Hepatocyte (in vitro differentiated cells): ENCODE data around the gene USP36. TPM values are rescaled to one million over a fixed set of nuclear protein-coding genes. Genes with fewer than 3 reads are reported as not detected.

ENCODE experiments used
- DNase-seq: peaks from one replicate; pipeline ENCODE4 v3.0.0-alpha.2; 2016; ENCODE audit warnings: low spot score
- H2AFZ ChIP-seq: fragments of 200-600 bp; sonication (generic); 2 replicates; pipeline ENCODE4 v1.6.0; 2016; ENCODE audit warnings: antibody characterized with exemption, mild to moderate bottlenecking
- H3K27ac ChIP-seq: fragments of 200-600 bp; sonication (generic); 2 replicates; pipeline ENCODE4 v1.5.1; 2016; ENCODE audit warnings: mild to moderate bottlenecking
- H3K27me3 ChIP-seq: fragments of 200-600 bp; sonication (generic); 2 replicates; pipeline ENCODE4 v1.6.1; 2016
- H3K36me3 ChIP-seq: fragments of 200-600 bp; sonication (generic); replicated peaks from 2 replicates; pipeline ENCODE4 v1.5.1; 2016; ENCODE audit warnings: low read depth; ENCODE audit not compliant: insufficient read depth
- H3K4me1 ChIP-seq: fragments of 200-600 bp; sonication (generic); 2 replicates; pipeline ENCODE4 v1.5.1; 2016; ENCODE audit warnings: mild to moderate bottlenecking, moderate library complexity; ENCODE audit not compliant: insufficient read depth
- H3K4me2 ChIP-seq: fragments of 200-600 bp; sonication (generic); 2 replicates; pipeline ENCODE4 v1.6.0; 2016
- H3K4me3 ChIP-seq: fragments of 200-600 bp; sonication (generic); 2 replicates; pipeline ENCODE4 v1.5.1; 2016; ENCODE audit warnings: mild to moderate bottlenecking
- H3K79me2 ChIP-seq: fragments of 200-600 bp; sonication (generic); 2 replicates; pipeline ENCODE4 v1.6.0; 2017; ENCODE audit warnings: mild to moderate bottlenecking
- H3K9me2 ChIP-seq: fragments of 200-600 bp; sonication (generic); replicated peaks from 2 replicates; pipeline ENCODE4 v1.6.0; 2017; ENCODE audit warnings: mild to moderate bottlenecking; ENCODE audit not compliant: insufficient read depth
- H3K9me3 ChIP-seq: fragments of 200-600 bp; sonication (generic); 2 replicates; pipeline ENCODE4 v1.5.1; 2016; ENCODE audit warnings: low read depth, mild to moderate bottlenecking
- H4K20me1 ChIP-seq: fragments of 200-600 bp; sonication (generic); 2 replicates; pipeline ENCODE4 v1.6.0; 2016; ENCODE audit warnings: mild to moderate bottlenecking; ENCODE audit not compliant: insufficient read depth, poor library complexity, severe bottlenecking
- EZH2 ChIP-seq: fragments of 200-600 bp; sonication (generic); IDR thresholded peaks from 2 replicates; pipeline ENCODE4 v1.6.1; 2016; ENCODE audit warnings: antibody characterized with exemption, mild to moderate bottlenecking, borderline replicate concordance
- EZH2phosphoT487 ChIP-seq: fragments of 200-600 bp; sonication (generic); IDR thresholded peaks from one replicate; pipeline ENCODE4 v1.6.1; 2018; ENCODE audit warnings: antibody characterized with exemption, mild to moderate bottlenecking, low read depth, moderate library complexity; ENCODE audit not compliant: unreplicated experiment, severe bottlenecking
- WGBS: methylation state at CpG from one replicate; pipeline ENCODE4 v1.1.6; 2016; ENCODE audit warnings: low lambda C conversion rate; ENCODE audit errors: missing lambda C conversion rate; 5-methylcytosine and 5-hydroxymethylcytosine counted together
- polyA plus RNA-seq: library from polyadenylated mRNA; unstranded; fragments of >200 nt; fragmentation: Nextera tagmentation; extraction: Ambion mirVana; gene quantifications from 2 replicates; pipeline ENCODE4 v1.2.1, GENCODE V29; 2016
- total RNA-seq: library from RNA; depleted of rRNA; stranded (reverse); fragments of >200 nt; gene quantifications from 2 replicates; pipeline ENCODE4 v1.2.3, GENCODE V29; 2014
- TF ChIP-seq, protein P1 (sequence below): fragments of 200-600 bp; sonication (generic); IDR thresholded peaks from 2 replicates; pipeline ENCODE4 v1.5.1; 2016; ENCODE audit warnings: antibody characterized with exemption, mild to moderate bottlenecking; ENCODE audit not compliant: poor library complexity

Gene USP36
- total and polyA plus RNA-seq, 2 experiments from 2014 or later, result 17.7 to 26.2 TPM

DNA sequence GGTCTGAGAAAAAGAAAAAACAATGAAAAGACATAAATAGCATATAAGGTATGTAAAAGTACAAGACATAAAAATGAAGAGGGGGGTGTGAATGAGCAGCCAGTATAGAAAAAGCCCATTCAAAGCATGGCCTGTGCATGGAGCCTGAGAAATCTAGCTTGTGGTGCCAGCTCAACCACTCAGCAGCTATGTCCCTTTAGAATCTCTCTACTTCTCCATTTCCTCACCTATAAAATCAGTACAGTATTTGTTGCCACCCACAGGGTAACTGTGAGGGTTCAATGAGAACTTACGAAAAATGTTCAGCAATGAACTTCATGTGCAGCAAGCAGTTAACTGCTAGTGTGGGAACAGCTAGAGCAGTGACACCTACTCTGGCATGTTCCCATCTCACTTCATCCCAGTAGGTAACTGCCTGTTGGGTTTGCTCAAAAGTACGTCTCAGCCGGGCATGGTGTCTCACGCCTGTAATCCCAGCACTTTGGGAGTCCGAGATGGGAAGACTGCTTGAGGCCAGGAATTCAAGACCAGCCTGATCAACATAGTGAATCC, 73.8 kb downstream of the USP36 start:
- H3K79me2 ChIP-seq, result peaks cover 91% of the 10 kb centered on the region
- TF ChIP-seq, protein P1, sequence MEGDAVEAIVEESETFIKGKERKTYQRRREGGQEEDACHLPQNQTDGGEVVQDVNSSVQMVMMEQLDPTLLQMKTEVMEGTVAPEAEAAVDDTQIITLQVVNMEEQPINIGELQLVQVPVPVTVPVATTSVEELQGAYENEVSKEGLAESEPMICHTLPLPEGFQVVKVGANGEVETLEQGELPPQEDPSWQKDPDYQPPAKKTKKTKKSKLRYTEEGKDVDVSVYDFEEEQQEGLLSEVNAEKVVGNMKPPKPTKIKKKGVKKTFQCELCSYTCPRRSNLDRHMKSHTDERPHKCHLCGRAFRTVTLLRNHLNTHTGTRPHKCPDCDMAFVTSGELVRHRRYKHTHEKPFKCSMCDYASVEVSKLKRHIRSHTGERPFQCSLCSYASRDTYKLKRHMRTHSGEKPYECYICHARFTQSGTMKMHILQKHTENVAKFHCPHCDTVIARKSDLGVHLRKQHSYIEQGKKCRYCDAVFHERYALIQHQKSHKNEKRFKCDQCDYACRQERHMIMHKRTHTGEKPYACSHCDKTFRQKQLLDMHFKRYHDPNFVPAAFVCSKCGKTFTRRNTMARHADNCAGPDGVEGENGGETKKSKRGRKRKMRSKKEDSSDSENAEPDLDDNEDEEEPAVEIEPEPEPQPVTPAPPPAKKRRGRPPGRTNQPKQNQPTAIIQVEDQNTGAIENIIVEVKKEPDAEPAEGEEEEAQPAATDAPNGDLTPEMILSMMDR, result no peak
- no peak for TF ChIP-seq EZH2phosphoT487
- TF ChIP-seq EZH2, result no peak
- no peaks in the 10 kb centered on the region for H3K27me3 ChIP-seq
- no peak overlapping the region for H3K4me2 ChIP-seq
- peaks cover 18% of the 10 kb centered on the region for H4K20me1 ChIP-seq
- no peak overlapping the region for H2AFZ ChIP-seq
- no peaks in the 10 kb centered on the region for H3K9me3 ChIP-seq
- peaks cover 18% of the 10 kb centered on the region for H3K4me1 ChIP-seq
- H3K36me3 ChIP-seq, result no peaks in the 10 kb centered on the region
- no peak for DNase-seq
- H3K9me2 ChIP-seq, result no peaks in the 10 kb centered on the region
- no peak overlapping the region for H3K4me3 ChIP-seq
- no peak overlapping the region for H3K27ac ChIP-seq
- 85% methylated on average over 5 of the region's 5 CpGs for whole genome bisulfite sequencing

DNA sequence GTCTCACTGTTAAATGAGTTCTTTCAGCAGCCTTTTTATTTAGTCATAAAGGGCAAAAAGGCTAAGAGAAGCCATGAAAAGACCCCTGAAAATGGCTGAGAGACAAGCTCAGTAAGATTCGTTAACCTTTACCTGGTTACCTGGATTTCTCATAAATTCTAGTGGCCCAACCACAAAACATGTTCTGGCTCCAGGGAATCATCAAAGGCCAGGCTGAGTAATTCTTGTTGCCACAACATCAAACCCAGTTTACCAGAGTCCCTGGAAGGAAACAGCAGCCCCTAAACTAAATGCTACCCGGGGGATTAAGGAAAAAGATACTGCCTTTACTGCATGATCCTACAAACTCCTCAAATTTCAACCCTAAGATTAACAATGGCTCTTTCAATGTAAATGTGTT, 74.4 kb downstream of the USP36 start:
- 42% methylated on average over 2 of the region's 2 CpGs for WGBS
- H3K4me3 ChIP-seq, result no peak overlapping the region
- H3K79me2 ChIP-seq, result peaks cover 86% of the 10 kb centered on the region
- peaks cover 17% of the 10 kb centered on the region for H4K20me1 ChIP-seq
- H3K27ac ChIP-seq, result no peak overlapping the region
- no peaks in the 10 kb centered on the region for H3K9me2 ChIP-seq
- H3K4me2 ChIP-seq, result no peak overlapping the region
- no peaks in the 10 kb centered on the region for H3K9me3 ChIP-seq
- H3K36me3 ChIP-seq, result no peaks in the 10 kb centered on the region
- DNase-seq, result no peak
- peaks cover 19% of the 10 kb centered on the region for H3K4me1 ChIP-seq
- no peaks in the 10 kb centered on the region for H3K27me3 ChIP-seq
- TF ChIP-seq, protein P1, result no peak
- no peak for TF ChIP-seq EZH2
- no peak for TF ChIP-seq EZH2phosphoT487
- H2AFZ ChIP-seq, result no peak overlapping the region

DNA sequence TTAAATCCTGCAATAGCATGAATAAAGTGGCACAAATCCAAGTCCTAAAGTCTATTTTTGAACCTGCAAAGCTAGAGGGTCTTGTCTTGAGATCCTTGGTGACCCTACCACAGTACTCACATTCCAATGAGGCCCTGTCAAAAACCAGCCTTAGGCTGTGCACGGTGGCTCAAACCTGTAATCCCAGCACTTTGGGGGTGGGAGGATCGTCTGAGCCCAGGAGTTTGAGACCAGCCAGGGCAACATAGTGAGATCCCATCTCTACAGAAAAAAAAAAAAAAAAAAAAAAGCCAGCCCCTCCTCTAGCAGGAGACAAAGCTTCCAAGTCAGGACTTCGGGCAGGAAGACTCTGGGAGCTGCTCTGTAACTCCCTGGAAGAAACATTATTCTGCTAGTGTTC, 74.8 kb downstream of the USP36 start:
- Histone ChIP-seq H3K9me2 (no peaks in the 10 kb centered on the region), H3K4me2 (no peak overlapping the region), H3K4me3 (no peak overlapping the region), H3K9me3 (no peaks in the 10 kb centered on the region), H2AFZ (no peak overlapping the region), H4K20me1 (peaks cover 17% of the 10 kb centered on the region), H3K27ac (no peak overlapping the region), H3K79me2 (peaks cover 86% of the 10 kb centered on the region), H3K4me1 (peaks cover 19% of the 10 kb centered on the region), H3K36me3 (no peaks in the 10 kb centered on the region), H3K27me3 (no peaks in the 10 kb centered on the region)
- no peak for DNase-seq
- TF ChIP-seq EZH2phosphoT487, result no peak
- TF ChIP-seq, protein P1, result no peak
- 62% methylated on average over 3 of the region's 3 CpGs for WGBS

DNA sequence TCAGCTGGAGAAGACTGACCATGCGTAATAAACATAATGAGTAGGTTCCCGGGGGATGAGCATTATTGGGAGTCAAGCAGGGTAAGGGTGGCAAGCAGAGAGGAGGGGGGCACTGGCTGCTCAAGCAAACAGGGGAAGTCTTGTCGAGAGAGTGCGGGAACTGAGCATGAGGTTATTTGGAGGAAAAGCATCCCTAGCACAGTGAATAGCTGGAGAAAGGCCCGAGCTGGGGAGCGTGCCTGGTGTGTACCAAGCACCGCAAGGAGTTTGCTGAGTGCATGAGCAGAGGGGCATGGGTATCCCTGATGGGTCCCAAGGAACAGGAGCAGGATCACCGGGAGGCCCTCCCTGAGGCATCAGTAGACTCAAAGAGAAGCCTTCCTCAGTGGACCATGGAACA, 75.7 kb downstream of the USP36 start:
- H3K79me2 ChIP-seq, result peaks cover 83% of the 10 kb centered on the region
- TF ChIP-seq, protein P1, result no peak
- no peak for TF ChIP-seq EZH2
- TF ChIP-seq EZH2phosphoT487, result no peak
- no peaks in the 10 kb centered on the region for H3K27me3 ChIP-seq
- H3K4me2 ChIP-seq, result no peak overlapping the region
- H3K27ac ChIP-seq, result no peak overlapping the region
- H3K9me2 ChIP-seq, result no peaks in the 10 kb centered on the region
- no peak overlapping the region for H3K4me3 ChIP-seq
- H4K20me1 ChIP-seq, result peaks cover 19% of the 10 kb centered on the region
- peaks cover 19% of the 10 kb centered on the region for H3K4me1 ChIP-seq
- WGBS, result 95% methylated on average over 8 of the region's 8 CpGs
- no peaks in the 10 kb centered on the region for H3K9me3 ChIP-seq
- no peak for DNase-seq
- no peak overlapping the region for H2AFZ ChIP-seq
- no peaks in the 10 kb centered on the region for H3K36me3 ChIP-seq
